ENCODE results near the gene PIP5K1B.

- TF ChIP-seq CTCF (CRISPR knock-in tag; IDR thresholded peaks at IDR 0.05) (no peak), YY1 (IDR thresholded peaks at IDR 0.05; ENCODE audit: insufficient read depth, insufficient replicate concordance, low read depth, low read length) (no peak), THAP8 (CRISPR knock-in tag; IDR thresholded peaks at IDR 0.05; ENCODE audit: borderline replicate concordance) (no peak), BRD4 (CRISPR knock-in tag; IDR thresholded peaks at IDR 0.05) (no peak), MLLT10 (CRISPR knock-in tag; IDR thresholded peaks at IDR 0.05) (no peak), POLR2A (IDR thresholded peaks at IDR 0.05; ENCODE audit: insufficient read depth in 1 of 2, low read depth in 2 of 2, low read length in 2 of 2) (no peak), FOXK1 (CRISPR knock-in tag; IDR thresholded peaks at IDR 0.05; ENCODE audit: borderline replicate concordance, low read depth) (no peak)
- TF ChIP-seq, protein P1, sequence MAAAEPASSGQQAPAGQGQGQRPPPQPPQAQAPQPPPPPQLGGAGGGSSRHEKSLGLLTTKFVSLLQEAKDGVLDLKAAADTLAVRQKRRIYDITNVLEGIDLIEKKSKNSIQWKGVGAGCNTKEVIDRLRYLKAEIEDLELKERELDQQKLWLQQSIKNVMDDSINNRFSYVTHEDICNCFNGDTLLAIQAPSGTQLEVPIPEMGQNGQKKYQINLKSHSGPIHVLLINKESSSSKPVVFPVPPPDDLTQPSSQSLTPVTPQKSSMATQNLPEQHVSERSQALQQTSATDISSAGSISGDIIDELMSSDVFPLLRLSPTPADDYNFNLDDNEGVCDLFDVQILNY (CRISPR knock-in tag; conservative IDR thresholded peaks at IDR 0.05) = no peak
Observed at GRCh38 chr9:68832101-68832500, 127.1 kb downstream of the PIP5K1B start.
